Activated T-cell treated with anti-CD3 and anti-CD28 coated beads, Interleukin-2, amount 50 U/mL, for 24 hours (primary cell): ENCODE results near the gene CENPO.
"Not testable (repeated sequence)": the region's sequence is repeated elsewhere in the genome, so short reads cannot be mapped to it uniquely, and the experiment has no call there.

ENCODE experiments used
- DNase-seq: peaks from one replicate; pipeline ENCODE4 v3.0.0-alpha.2; 2020
- H3K27ac Mint-ChIP-seq: 2 replicates; pipeline ENCODE4 v1.8.0; 2020; ENCODE audit warnings: mild to moderate bottlenecking, mixed read lengths
- H3K27me3 Mint-ChIP-seq: 2 replicates; pipeline ENCODE4 v1.8.0; 2020; ENCODE audit warnings: mixed read lengths
- H3K36me3 Mint-ChIP-seq: 2 replicates; pipeline ENCODE4 v1.8.0; 2020; ENCODE audit warnings: low read depth, mixed read lengths
- H3K4me1 Mint-ChIP-seq: 2 replicates; pipeline ENCODE4 v1.8.0; 2020; ENCODE audit warnings: low read depth, mixed read lengths
- H3K4me3 Mint-ChIP-seq: 2 replicates; pipeline ENCODE4 v1.8.0; 2020; ENCODE audit warnings: mild to moderate bottlenecking, moderate library complexity, mixed read lengths
- H3K9me3 Mint-ChIP-seq: 2 replicates; pipeline ENCODE4 v1.8.0; 2020; ENCODE audit warnings: mixed read lengths

CENPO gene

DNA sequence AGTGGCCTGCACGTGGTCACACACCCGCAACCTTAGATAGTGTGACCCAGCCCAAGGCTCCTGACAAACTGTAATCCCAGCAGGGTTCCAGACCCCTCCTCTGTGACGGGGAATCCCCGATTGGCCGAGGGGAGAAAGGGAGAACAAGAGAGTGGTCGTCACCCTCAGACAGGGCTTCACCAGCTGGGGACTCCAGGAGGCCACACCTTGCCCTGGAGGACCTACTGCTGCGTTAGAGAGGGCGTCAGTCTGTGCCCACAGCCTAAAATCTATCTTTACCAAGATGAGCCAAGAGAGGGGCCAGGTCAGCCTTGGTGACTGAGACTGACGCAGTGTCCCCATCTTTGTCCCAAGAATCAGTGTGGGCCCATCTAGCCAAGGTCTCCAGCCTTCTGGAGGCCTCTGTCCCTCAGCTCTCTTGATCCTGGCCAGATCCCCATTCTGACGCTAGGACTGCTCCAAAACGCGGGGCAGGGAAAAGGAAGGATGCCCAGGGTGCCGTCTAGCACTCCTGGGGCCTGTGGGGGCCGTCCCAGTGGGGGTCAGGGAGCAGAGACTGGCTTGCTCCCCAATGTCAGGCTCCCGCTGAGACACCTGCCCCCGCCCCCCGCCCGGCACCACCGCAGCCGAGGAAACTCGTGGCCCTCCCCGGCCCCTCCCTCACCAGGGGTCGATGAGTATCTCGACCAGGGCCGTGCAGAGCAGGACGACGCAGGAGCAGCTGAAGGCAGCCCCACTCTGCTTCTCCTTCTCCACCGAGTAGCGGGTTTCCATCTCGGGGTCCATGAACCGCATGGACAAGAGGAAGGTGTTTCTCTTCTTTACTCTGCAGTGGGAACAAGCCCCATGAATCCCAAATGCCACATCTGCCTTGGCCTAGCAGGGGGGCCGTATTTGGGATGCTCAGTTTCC lies 40.9 kb downstream of the CENPO start:
- peaks cover 81% of the 10 kb centered on the region for H3K36me3 Mint-ChIP-seq
- H3K27ac Mint-ChIP-seq, result no peak overlapping the region
- no peak for DNase-seq
- no peaks in the 10 kb centered on the region for H3K9me3 Mint-ChIP-seq
- H3K4me1 Mint-ChIP-seq, result no peaks in the 10 kb centered on the region
- H3K4me3 Mint-ChIP-seq, result no peak overlapping the region
- no peaks in the 10 kb centered on the region for H3K27me3 Mint-ChIP-seq

DNA sequence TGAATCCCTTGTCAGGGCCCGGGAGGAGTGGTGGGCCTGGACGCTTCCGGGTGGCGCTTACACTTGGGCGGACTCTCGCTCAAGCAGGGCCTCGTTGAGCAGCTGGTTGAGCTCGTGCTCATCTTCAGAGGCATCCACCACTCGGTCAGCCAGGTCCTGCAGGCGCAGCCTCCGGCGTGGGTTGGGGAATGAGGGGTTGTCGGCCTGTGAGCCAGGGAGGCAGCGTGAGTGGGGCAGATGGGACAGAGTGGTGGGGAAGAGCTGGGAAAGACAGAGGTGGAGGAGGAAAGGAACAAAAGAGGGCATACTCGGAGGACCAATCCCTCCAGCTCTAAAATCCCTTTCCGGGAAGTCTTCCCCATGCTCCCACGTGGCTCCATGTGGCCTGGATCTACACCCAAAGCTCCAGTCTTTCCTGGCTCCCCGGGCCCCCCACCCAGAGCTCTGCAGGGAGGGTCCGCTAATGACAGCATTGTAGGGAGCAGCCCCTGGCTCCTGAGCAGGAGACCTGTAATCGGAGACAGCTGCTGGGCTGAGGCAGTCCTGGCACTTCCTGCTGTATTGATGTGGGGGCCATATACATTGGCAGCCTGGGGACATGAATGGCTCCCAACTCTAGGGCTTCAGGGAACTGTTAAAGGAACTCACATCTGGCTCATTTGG lies 41.6 kb downstream of the CENPO start:
- Mint-ChIP-seq H3K4me1 (no peaks in the 10 kb centered on the region), H3K9me3 (no peaks in the 10 kb centered on the region), H3K4me3 (no peak overlapping the region), H3K36me3 (peaks cover 86% of the 10 kb centered on the region), H3K27ac (no peak overlapping the region), H3K27me3 (no peaks in the 10 kb centered on the region)
- DNase-seq, result no peak

DNA sequence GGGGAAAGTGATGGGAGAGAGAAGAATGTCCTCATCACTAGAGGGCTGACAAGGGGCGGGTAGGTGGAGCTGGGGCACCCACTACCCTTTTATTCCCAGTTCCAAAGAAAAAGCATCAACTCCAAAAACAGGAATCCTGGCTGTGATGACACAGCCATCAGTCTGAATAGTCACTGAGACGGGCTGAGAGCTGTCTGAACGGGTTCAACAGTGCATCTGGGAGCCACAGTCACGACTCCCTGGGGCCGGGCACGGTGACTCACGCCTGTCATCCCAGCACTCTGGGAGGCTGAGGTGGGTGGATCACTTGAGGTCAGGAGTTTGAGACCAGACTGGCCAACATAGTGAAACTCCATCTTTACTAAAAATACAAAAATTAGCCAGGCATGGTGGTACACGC lies 42.2 kb downstream of the CENPO start:
- H3K4me1 Mint-ChIP-seq, DNase-seq, H3K4me3 Mint-ChIP-seq, H3K27me3 Mint-ChIP-seq, H3K9me3 Mint-ChIP-seq: not testable (repeated sequence)
- peaks cover 87% of the 10 kb centered on the region for H3K36me3 Mint-ChIP-seq
- peak overlapping the region; percentile 50 for H3K27ac Mint-ChIP-seq

DNA sequence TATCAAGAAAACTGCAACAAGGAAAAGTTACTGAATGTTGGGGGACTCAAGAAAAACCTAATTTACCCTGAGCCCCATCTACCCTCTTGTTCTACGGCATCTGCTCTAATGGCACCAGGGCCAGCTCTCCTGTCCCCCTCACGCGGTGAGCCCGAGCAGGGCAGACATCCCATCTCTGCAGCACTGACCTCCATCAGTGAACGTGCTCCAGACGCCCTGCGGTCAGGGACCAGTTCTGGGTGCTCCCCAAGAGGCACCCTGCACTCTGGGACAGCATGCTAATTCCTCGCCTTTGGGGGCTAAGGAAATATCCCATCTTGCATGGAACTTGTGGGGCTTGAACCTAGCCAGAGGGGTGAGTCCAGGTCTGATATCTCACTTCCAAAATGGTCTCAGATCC lies 43.0 kb downstream of the CENPO start:
- no peaks in the 10 kb centered on the region for H3K27me3 Mint-ChIP-seq
- peaks cover 88% of the 10 kb centered on the region for H3K36me3 Mint-ChIP-seq
- H3K9me3 Mint-ChIP-seq, result no peaks in the 10 kb centered on the region
- no peaks in the 10 kb centered on the region for H3K4me1 Mint-ChIP-seq
- DNase-seq, result no peak
- no peak overlapping the region for H3K27ac Mint-ChIP-seq
- no peak overlapping the region for H3K4me3 Mint-ChIP-seq

DNA sequence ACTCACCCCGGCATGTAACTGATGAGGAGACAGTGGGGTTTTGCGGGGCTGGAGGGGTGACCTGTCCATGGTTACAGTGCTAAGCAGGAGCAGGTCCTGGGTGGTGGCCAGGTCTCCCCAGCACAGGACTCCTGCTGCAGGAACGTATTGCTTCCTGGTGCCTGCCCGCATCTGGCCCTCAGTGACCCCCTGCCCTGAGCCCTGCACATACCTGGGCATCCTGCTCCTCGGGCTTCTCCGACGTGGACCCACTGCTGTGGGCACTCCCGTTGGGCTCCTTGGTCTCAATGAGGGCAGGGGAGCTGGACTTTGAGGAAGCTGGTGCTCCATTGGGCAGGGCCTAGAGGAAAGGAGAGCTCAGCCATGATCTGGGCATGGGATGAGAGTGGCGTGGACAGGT lies 43.5 kb downstream of the CENPO start:
- H3K27ac Mint-ChIP-seq, result no peak overlapping the region

DNA sequence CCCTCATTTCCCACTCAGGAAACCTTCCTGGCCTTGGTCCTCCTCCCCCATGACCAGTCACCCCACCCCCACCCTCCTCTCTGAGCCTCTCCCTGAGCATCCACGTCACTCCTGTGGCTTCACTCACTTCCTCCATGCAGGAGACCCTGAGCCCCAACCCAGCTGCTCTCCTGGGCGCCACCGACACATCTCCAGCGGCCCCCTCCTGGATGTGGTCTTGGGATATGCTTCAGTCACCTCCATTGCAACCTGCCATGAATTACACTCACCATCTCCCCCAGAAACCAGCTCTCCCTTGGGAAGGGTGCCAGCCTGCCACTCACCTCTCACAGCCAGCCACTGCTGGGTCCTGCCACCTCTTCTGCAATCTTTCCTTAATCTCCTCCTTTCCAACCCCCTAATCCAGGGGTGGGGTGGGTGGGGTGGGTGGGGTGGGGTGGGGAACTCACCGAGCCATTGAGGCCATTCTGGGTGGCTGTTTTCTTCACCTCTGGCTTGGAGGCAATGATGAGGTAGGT lies 44.8 kb downstream of the CENPO start:
- H3K36me3 Mint-ChIP-seq, result peaks cover 94% of the 10 kb centered on the region
- no peak overlapping the region for H3K4me3 Mint-ChIP-seq
- H3K9me3 Mint-ChIP-seq, result no peaks in the 10 kb centered on the region
- DNase-seq, result no peak
- no peak overlapping the region for H3K27ac Mint-ChIP-seq
- no peaks in the 10 kb centered on the region for H3K27me3 Mint-ChIP-seq
- H3K4me1 Mint-ChIP-seq, result no peaks in the 10 kb centered on the region

More for the DNA sequence above, 43.5 kb downstream of the CENPO start:
- Mint-ChIP-seq H3K9me3 (no peaks in the 10 kb centered on the region), H3K27me3 (no peaks in the 10 kb centered on the region), H3K4me1 (no peaks in the 10 kb centered on the region), H3K36me3 (peaks cover 89% of the 10 kb centered on the region), H3K4me3 (no peak overlapping the region)
- DNase-seq, result no peak

DNA sequence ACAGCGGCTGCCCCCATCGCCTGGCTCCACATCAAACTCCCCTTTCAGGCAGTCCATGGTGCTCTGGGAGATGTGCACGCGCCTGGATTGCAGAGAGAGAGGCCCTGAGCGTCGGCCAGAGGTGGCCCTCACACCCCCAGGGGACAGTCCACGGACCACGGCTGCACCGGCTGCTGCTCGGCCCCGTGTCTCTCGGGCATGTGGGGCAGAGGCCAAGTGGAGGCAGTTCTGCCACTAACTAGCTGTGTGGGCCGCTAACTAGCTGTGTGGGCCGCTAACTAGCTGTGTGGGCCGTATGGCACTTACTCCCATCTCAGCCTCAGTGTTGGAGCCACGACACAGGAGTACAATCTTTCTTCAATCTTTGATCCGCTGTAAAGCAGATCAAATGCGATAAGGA lies 45.3 kb downstream of the CENPO start:
- no peaks in the 10 kb centered on the region for H3K4me1 Mint-ChIP-seq

DNA sequence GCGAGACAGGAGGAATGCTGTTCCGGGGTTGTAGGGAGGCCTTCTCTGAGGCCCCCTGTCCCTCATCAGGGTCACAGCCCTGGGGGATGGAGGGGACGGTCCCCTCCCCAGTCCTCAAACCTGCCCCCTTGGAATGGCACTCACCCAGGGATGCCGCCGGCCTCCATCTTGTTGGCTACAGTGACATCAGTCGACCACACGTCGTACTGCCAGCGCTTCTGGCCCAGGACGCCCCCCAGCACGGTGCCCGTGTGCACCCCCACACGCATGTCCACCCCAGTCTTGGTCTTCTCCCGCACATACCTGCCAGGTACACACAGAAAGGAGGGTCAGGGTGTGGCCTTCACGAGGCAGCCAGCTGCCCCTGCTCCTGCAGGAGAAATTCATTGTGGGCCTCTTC lies 46.5 kb downstream of the CENPO start:
- peaks cover 88% of the 10 kb centered on the region for H3K36me3 Mint-ChIP-seq
- no peak for DNase-seq
- H3K9me3 Mint-ChIP-seq, result no peaks in the 10 kb centered on the region
- H3K4me3 Mint-ChIP-seq, result no peak overlapping the region
- no peaks in the 10 kb centered on the region for H3K27me3 Mint-ChIP-seq
- no peak overlapping the region for H3K27ac Mint-ChIP-seq
- H3K4me1 Mint-ChIP-seq, result no peaks in the 10 kb centered on the region

More for the DNA sequence above, 45.3 kb downstream of the CENPO start:
- Mint-ChIP-seq H3K27ac (no peak overlapping the region), H3K4me3 (no peak overlapping the region), H3K36me3 (peaks cover 93% of the 10 kb centered on the region), H3K9me3 (no peaks in the 10 kb centered on the region), H3K27me3 (no peaks in the 10 kb centered on the region)
- no peak for DNase-seq

DNA sequence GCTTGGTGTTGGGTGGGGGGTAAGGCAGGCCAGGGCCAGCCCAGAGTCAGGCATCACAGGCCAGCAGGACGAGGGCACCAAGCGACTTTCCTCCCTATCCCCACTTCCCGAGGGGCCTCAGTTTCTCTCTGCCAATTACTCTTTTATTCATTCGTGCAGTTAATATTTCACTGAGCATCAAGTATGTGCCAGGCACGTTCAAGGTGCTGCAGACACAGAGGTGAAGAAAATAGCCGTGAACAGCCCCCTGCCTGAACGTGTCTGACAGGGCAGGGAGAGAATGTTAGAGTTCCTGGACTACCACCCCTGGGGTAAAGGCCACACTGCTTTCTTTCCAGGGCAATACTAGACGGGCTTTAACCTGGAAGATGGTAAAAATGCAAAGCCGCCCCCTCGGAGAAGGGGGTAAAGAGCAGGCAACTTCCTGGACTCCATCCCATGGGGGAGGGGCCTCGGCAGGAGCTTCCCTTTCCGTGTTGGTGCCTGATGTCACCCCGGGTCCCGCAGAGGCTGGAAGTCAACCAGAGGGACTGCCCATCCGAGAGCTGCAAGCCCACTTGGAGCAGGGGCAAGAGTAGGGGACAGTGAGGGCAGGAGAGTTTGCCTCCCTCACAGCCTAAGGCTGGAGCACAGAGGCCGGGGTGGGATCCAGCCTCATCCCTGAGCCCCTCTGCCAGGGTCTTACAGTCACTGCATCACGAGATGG lies 47.1 kb downstream of the CENPO start:
- H3K9me3 Mint-ChIP-seq, result no peaks in the 10 kb centered on the region
- H3K4me3 Mint-ChIP-seq, result no peak overlapping the region
- DNase-seq, result no peak
- no peaks in the 10 kb centered on the region for H3K27me3 Mint-ChIP-seq
- H3K36me3 Mint-ChIP-seq, result peaks cover 85% of the 10 kb centered on the region
- H3K27ac Mint-ChIP-seq, result no peak overlapping the region
- H3K4me1 Mint-ChIP-seq, result no peaks in the 10 kb centered on the region

DNA sequence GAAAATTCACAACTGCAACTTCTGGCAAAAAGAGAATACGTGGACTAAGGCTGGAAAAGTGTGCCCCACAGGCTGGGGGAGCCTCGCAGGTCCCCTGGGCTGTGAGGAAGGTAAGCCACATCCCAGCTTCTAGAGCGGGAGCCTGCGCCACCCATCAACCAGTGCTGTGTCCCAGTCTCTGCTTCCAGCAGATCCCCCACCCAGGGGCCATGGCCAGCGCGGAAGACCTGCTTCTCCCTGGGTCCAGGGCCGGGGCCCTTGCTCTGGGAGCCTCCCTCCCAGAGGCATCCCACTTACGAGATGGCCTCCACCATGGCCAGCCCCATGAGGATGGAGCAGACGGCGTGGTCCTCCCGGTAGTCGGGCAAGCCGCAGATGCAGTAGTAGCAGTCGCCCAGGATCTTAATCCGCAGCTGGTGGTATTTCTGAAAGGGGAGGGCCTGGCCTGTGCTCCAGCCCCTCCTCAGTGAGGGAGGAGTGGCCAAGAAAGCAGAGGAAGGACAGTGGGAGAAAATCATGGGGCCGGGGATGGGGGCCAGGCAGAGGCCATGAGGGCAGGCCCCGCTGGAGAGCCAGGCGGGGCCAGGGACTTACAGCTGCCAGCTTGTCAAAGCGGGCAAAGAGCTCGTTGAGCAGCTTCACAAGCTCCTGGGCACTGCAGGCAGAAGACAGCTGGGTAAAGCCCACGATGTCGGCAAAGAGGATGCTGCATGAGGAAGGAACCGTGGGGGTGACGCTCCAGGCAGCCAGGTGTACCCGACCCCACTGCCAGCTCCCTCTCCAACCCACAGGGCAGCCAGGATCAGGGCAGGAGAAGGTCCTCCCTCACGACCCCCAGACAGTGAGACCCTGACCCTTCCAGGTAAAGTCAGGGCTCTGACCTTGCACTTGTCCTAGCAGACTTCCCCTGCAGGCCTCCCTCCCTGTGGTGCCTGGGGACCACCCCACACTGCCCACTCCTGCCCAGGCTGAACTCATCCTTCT lies 48.0 kb downstream of the CENPO start:
- Mint-ChIP-seq H3K4me1 (no peaks in the 10 kb centered on the region), H3K27ac (no peak overlapping the region), H3K9me3 (no peaks in the 10 kb centered on the region), H3K36me3 (peaks cover 78% of the 10 kb centered on the region), H3K27me3 (no peaks in the 10 kb centered on the region), H3K4me3 (no peak overlapping the region)
- DNase-seq, result no peak

DNA sequence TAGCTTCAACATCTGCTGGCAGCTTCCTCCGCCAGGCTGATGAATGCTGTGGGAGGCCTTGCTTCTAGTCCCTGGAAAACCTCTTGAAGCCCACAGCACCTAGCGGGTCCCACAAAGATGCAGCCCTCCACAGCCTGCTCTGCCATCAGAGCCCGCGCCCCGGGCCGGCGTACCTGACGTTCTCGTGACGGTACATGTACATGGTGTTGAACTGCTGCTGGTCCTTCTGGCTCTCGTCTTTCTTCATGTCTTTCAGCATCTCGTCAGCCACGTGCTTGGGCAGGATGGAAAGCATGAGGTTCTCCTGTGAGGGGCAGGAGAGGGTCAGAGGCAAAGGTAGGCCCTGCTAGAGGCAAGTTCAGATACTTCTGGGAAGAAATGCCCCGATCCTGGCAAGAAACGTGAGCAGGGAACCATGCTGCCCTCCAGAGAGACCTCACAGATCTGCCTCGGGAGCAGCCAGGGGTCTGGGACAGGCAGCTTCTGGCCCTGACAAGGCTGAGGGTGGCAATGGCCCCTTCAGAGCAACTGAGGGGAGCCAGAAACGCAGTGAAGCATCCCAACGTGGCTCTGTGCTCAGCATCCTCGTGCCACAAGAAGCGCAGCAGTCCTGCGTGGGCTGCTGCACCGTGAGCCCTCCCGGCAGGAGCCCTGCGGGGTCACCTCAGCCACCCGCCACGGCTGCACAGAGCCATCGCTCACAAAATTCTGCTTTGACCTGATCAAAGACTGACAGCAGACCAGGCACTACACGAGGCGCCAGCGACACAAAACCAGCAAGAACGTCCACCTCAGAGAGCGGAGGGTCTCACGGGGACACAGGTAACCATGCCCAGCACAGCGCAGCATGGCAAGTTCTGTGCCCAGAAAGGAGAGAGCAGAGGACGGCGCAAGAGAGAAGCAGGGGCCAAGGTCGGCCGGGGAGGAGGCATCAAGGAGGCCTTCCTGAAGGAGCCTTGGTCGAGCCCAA lies 49.1 kb downstream of the CENPO start:
- Mint-ChIP-seq H3K4me3 (no peak overlapping the region), H3K27me3 (no peaks in the 10 kb centered on the region), H3K27ac (no peak overlapping the region), H3K4me1 (no peaks in the 10 kb centered on the region), H3K9me3 (no peaks in the 10 kb centered on the region), H3K36me3 (peaks cover 72% of the 10 kb centered on the region)
- no peak for DNase-seq

DNA sequence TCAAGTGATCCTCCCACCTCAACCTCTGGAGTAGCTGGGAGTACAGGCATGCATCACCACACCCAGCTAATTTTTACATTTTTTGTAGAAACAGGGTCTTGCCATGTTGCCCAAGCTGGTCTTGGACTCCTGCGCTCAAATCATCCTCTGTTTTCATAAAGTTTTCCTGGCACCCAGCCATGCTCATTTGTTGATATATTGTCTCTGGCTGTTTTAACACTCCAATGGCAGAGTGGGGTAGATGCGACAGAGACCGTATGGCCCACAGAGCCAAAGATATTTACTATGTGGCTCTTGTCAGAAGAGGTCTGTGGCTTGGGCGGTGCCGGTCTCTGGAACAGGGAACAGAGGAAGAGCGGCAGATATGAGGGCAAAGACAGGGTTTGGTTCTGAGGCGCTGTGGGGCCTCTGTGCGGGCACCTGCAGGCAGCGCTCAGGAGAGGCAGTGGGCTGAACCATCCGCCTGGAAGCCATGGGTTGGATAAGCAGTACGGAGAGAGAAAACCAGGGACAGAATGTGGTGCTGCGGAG lies 50.2 kb downstream of the CENPO start:
- Mint-ChIP-seq H3K4me1 (no peaks in the 10 kb centered on the region), H3K27me3 (no peaks in the 10 kb centered on the region), H3K4me3 (no peak overlapping the region), H3K36me3 (peaks cover 66% of the 10 kb centered on the region), H3K9me3 (no peaks in the 10 kb centered on the region), H3K27ac (no peak overlapping the region)
- no peak for DNase-seq
